HG03565 (cell line): ENCODE measurements around the gene CTBP2.
"Not testable (repeated sequence)": the region's sequence is repeated elsewhere in the genome, so short reads cannot be mapped to it uniquely, and the experiment has no call there.

Experiments
- ATAC-seq: cut with Tn5 transposase; IDR thresholded peaks from one replicate; pipeline ENCODE4 v1.9.1; 2021; ENCODE audit warnings: mild to moderate bottlenecking, moderate library complexity; ENCODE audit not compliant: unreplicated experiment

Gene CTBP2

DNA sequence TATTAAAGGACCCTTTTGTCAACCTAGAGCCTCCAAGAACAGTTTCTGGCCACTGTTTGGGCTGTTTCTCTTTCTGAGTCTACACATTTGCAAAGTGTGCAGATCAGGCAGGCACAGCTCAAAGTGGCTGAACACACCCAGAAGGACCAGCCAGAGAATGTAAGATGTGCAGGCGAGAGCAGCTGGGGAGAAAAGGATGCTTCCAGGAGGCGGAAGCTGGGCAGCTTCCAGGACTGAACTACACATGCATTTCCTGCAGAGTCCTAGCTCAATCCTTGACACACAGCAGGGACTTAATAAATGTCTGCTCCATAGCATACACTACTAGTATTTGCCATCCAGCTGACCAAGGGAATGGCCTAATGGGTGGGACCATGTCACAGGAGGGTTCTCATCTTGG, 70.9 kb downstream of the CTBP2 start:
- ATAC-seq = no peak

DNA sequence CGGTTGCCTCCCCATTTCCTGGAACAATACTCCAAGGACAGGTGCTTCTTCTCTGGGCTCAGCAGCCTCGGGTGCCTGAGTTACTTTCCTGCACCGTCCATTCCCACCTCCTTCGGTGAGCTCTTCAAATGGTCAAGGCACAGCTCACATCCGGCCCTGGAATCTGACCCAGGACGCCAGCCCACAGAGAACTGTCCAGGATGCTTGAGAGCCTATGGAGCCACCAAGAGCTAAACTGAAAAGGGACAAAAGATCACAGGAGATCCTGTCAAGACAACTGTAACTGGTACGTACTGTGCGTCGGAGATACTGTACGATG, 72.5 kb downstream of the CTBP2 start:
- no peak for ATAC-seq

DNA sequence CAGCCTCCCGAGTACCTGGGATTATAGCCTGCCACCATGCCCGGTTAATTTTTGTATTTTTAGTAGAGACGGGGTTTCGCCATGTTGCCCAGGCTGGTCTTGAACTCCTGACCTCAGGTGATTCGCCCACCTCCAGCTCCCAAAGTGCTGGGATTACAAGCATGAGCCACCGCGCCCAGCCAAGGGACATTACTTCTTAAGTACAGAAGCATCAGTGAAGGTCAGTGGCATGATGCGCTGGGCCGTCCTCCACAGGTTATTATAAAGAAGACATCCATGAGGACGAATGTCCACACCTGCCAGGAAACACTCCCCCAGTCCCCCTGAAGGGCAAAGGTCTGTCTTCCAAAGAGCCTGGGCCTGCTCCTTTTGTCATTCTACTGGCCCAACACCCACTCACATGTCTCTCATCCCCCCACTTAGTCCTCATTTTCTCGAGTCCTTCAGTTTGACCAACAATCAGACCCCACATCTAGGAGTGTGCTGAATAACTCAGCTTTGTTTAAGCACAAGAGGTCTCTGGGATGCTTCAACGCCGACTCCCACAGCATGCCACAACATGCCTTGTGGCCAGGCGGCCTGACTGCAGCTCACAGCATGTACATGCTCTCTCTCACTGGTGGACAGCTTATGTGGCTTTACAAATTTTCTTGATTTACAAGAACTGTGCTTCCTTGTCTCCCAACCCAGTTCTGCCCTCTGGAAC, 73.0 kb downstream of the CTBP2 start:
- ATAC-seq = no peak

DNA sequence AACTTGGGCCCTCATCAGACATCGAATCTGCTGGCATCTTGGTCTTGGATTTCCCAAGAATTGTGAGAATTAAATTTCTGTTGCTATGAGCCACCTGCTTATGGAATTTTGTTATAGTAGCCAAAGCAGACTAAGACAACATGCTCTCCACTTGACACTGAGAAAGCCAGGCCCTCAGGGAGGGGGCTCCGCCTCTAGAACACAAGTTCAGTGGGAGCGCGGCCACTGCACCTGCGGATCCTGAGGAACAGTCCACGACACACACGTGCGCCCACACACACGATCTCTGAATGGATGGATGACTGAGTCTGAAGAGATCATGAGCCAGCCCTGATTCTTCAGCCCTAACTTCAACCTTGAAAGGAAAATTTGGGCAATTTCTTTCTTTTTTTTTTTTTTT, 73.7 kb downstream of the CTBP2 start:
- ATAC-seq = no peak

- no peak for ATAC-seq
Measured at GRCh38 chr10:125085258-125086054, 74.9 kb downstream of the CTBP2 start.

DNA sequence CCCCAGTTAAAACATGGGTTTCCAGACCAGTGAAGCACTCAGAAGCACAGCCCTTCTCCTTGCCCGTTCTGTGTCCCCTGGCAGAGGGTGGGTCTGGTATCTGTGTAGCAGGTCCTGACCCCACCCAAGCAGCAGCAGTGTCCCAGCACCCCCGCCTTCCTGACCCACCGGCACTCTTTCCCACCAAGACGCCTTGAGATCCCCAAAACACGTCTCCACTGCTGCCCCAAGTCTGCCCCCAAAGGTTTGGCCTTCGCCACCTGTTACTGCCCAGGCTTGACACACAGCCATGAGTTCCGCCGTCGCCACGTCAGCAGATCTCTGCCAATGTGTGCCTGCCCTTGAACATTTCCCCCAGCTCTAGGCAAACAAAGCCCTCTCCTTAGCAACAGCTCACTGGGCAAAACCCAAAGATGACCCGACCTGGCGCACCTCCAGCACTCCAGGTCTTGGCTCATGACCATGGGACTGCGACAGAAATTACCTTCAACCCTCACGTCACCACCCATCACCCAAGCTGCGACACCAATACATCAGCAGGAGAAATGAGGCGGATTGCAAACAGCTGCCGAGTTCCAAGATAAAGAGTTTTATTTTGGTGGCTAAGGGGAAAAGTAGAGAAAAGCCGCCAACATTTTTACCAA, 75.6 kb downstream of the CTBP2 start:
- ATAC-seq = no peak

DNA sequence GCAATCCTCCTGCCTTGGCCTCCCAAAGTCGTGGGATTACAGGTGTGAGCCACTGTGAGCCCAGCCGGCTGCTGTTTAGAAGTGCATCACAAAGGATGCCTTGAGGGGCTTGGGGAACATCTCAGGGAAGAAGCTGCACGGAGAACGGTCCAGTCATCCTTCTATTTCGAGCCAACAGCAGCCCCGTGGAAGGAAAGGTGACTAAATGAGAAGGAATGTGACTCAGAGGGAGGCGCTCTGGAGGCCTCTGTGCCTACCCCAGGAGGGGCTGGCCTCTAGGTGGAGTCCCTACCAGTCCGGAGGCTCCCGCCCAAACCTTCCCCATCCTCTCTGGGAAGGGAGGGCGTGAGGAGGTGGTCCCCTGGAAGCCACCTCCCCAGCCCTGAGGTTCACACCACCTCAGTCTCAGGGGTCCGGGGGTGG, 76.2 kb downstream of the CTBP2 start:
- ATAC-seq = no peak

- ATAC-seq = no peak
Measured at GRCh38 chr10:125083576-125083920, 76.8 kb downstream of the CTBP2 start.

GRCh38 chr10:125082881-125083575, 77.3 kb downstream of the CTBP2 start:
- ATAC-seq = no peak

DNA sequence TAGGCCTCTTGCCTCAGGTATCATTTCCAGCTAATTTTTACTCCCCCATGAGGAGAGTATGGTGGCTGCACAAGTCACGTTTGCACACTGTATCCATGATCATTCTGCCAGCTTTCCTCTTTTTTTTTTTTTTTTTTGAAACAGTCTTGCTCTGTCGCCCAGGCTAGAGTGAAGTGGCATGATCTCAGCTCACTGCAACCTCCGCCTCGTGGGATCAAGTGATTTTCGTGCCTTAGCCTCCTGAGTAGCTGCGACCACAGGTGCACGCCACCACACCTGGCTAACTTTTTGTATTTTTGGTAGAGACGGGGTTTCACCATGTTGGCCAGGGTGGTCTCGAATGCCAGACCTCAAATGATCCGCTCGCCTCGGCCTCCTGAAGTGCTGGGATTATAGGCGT, 77.9 kb downstream of the CTBP2 start:
- ATAC-seq = not testable (repeated sequence)

GRCh38 chr10:125081931-125082330, 78.4 kb downstream of the CTBP2 start:
- no peak for ATAC-seq

DNA sequence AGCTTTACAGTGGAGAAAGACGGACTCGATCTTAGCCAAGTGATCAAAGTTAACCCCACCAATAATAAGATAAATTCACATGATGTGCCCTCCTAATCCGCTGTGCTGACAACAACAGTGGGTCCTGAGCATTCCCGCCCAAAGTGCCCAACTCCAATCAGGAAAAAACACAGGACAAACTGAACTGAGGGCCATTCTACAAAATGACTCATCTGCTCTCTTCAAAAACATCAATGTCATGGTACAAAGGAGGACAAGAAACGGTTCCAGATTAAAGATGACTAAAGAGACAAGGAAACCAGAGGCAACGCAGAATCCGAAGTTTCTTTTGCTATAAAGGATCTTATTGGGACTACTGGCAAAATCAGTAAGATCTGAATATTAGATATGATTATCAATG, 79.4 kb downstream of the CTBP2 start:
- ATAC-seq = no peak

GRCh38 chr10:125080296-125080695, 80.1 kb downstream of the CTBP2 start:
- ATAC-seq = no peak

DNA sequence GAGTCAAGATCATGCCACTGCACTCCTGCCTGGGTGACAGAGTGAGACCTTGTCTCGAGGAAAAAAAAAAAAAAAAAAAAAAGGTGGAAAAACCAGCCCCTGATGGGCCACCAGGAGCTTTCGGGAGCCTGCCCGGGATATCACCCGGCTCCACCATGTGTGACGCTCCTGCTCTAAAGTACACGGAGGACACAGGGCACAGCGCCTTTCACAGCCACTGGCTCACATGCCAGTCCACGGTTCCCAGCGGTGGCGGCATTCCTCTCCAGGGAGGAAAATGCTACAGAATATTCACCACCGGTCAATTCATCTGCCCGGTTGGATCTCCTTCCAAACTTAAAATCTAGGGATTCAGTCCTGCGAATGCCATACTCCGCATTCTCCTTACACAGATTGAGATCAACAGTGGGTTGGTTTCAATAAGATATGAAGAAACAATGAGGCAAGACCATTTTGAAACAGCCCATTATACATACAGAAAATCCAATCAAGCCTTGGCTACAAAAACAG, 81.2 kb downstream of the CTBP2 start:
- no peak for ATAC-seq

GRCh38 chr10:125076891-125077541, 83.3 kb downstream of the CTBP2 start:
- ATAC-seq = no peak

GRCh38 chr10:125076121-125076825, 84.1 kb downstream of the CTBP2 start:
- no peak for ATAC-seq

DNA sequence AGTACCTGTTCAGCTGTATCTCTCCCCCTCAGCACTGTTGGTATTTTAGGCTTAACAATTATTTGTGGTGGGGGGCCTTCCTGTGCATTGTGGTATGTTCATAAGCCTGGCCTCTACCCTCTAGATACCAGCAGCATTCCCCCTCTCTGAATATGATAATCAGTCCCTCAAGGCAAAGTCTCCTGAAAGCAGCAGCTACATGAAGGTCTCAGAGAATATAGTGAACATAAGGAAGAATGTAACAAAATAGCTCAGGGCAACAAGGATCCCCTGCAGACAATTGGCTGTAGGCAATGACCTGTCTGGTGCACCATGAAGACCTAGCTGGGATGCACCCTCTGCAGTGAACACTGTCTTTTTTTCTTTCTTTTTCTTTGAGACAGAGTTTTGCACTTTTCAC, 86.4 kb downstream of the CTBP2 start:
- no peak for ATAC-seq

DNA sequence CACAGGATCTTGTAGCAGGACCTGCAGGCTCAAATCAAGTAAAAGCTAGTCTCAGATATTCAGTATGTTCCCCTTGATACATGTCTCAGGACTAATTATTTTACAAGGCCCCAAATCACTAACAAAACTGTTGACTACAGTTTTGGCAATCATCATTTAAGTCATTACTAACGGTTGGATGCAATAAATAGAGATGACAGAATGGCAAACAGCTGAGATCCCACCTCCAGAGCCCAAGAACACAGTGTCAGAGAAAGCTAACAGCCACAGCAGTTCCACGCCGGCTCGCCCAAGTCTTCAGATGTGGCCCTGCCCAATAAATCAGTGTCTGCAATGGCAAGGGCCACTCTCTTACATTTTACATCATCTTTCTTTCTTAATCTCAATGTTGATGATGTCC, 87.6 kb downstream of the CTBP2 start:
- ATAC-seq = no peak

DNA sequence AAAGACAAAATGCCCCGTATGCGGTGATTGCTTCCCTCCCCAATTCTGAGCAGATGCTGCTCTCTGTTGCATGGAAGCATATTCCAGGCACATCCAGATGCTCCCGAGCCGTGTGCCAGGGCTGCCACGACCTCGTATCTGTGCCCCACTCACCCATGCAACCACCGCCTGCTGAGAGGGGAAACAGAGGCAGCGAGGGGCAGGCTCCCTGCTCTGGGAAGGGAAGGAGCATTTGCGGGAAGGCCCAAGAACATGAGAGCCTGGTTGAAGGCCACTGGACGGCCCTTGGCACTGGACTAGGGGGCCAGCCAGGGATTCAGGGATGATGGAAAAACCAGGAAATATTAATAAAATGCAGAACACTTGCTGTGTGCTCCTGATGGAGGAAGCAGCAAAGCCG, 89.4 kb downstream of the CTBP2 start:
- no peak for ATAC-seq

DNA sequence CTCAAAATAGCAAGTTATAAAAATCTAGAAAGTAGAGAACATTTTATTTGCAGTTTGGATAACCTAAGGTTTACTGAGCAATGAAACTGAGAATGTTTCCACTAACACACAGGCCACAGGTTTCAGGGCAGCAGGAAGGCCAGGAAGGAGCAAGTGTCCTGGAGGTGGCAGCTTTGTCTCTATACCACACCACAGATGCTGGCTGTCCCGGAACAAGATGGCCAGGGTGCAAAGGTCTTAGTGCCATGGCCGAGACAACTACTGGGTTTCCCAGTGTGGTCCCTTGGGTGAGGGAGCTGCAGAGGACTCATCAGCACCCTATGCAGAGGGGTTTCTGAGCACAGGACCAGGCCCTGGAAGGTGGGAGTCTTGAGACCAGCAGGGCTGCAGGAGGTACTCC, 92.0 kb downstream of the CTBP2 start:
- no peak for ATAC-seq
